ENCODE results near the gene LRRC25. TPM values are rescaled to one million over a fixed set of nuclear protein-coding genes. Genes with fewer than 3 reads are reported as not detected.
A peak's percentile ranks its signal among the peaks of the same experiment; 100 is the strongest.

The LRRC25 gene
- polyA plus RNA-seq, 2 donors: 0.55 to 0.66 TPM

DNA sequence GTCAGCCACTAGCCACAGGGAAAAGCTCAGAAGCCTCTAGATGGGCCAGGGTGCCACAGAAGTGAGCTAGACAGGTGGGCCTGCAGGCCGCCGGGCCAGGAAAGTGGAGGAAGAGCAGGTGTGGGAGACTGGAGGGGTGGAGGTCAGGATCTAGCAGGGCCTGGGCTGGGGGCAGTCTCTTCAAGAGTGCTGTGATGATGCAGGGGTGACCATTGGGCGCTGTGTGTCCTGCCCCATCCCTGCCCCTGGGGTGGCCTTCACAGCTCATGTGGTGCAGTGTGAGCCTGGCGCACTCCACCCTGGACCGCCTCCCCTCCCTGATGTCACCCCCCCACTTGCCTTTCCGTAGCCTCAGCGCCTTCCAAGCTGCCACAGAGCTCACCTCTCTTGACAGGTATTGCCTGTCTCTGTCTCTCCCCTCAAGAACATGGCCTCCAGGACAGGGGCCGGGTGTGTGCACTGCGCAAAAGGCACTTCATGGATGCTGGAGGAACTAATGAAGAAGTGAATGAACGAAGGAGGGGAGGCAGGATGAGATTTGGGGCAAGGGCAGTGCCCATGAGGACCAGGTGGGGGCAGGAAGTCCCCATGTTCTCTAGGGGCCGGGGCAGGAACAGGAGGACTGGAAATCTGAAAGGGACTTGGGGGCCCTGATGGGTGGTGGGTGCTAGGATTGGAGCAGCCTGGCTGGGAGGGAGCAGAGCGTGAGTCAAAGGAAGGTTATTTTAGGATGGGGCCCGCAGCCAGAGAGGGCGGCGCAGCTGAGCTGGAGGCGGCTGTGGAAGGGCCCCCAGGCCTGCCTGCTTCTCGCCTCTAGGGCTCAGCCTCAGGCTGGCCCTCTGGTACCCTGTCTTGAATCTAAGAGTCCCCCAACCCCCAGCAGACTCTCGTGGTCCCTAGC, 28.3 kb upstream of the LRRC25 start:
- no peak overlapping the region for H3K4me3 ChIP-seq (ENCODE audit: low read depth in 1 of 2, low read length in 2 of 2)
- peaks cover 0 to 2% of the 10 kb centered on the region in 2 donors for H3K36me3 ChIP-seq (ENCODE audit: control insufficient read depth in 2 of 2, insufficient read depth in 2 of 2, low read length in 1 of 2)
- no peaks in the 10 kb centered on the region for H3K27me3 ChIP-seq (ENCODE audit: control insufficient read depth in 1 of 2, insufficient read depth in 2 of 2, low read length in 2 of 2)
- peaks cover 2 to 23% of the 10 kb centered on the region in 2 donors for H3K4me1 ChIP-seq (ENCODE audit: control insufficient read depth in 2 of 2, insufficient read depth in 2 of 2, low read length in 1 of 2)
- H3K9me3 ChIP-seq (ENCODE audit: control insufficient read depth in 2 of 2, insufficient read depth in 1 of 2, low read depth in 1 of 2, low read length in 1 of 2): no peaks in the 10 kb centered on the region
- H3K27ac ChIP-seq (ENCODE audit: low read depth in 2 of 2, low read length in 1 of 2): peak overlapping the region; percentile 21 to 62
- 54 to 55% methylated on average over 17 to 18 of the region's 18 CpGs for WGBS, 2 donors

DNA sequence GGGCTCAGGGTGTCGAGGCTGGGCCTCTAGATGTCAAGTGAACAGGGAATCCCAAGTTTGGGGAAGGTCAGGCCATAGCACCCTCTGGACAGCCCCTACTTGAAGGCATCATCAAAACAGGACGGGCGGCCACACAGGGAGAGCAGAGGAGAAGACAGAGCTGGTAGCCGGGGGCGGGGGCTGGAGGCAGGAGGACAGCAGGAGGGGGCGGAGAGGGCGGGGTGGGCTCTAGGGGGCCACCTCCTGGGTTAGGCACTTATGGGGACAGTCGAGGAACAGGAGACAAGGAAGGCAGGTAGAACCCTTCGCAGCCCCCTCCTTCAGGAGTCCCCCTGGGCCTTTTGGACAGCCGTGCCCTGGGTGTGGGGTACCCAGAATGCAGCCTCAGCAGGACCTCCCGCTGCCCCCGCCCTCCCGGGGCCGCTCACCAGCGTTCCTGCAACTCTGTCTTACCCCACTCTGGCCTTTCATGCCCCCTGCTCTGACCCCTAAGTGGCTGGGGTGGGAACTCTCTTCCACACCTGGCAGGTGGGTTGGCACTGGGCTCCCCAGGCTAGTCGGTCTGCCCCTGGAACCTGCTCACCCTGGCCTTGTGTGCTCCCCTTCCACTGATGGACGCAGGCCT, 27.6 kb upstream of the LRRC25 start:
- WGBS, 2 donors: 81 to 87% methylated on average over 13 to 17 of the region's 17 CpGs
- Histone ChIP-seq H3K27ac (ENCODE audit: low read depth in 2 of 2, low read length in 1 of 2) (no peak overlapping the region), H3K36me3 (ENCODE audit: control insufficient read depth in 2 of 2, insufficient read depth in 2 of 2, low read length in 1 of 2) (peaks cover 0 to 2% of the 10 kb centered on the region in 2 donors), H3K27me3 (ENCODE audit: control insufficient read depth in 1 of 2, insufficient read depth in 2 of 2, low read length in 2 of 2) (no peaks in the 10 kb centered on the region), H3K4me3 (ENCODE audit: low read depth in 1 of 2, low read length in 2 of 2) (no peak overlapping the region), H3K9me3 (ENCODE audit: control insufficient read depth in 2 of 2, insufficient read depth in 1 of 2, low read depth in 1 of 2, low read length in 1 of 2) (no peaks in the 10 kb centered on the region), H3K4me1 (ENCODE audit: control insufficient read depth in 2 of 2, insufficient read depth in 2 of 2, low read length in 1 of 2) (peaks cover 2 to 28% of the 10 kb centered on the region in 2 donors)

- H3K9me3 ChIP-seq (ENCODE audit: control insufficient read depth in 2 of 2, insufficient read depth in 1 of 2, low read depth in 1 of 2, low read length in 1 of 2): no peaks in the 10 kb centered on the region
- H3K36me3 ChIP-seq (ENCODE audit: control insufficient read depth in 2 of 2, insufficient read depth in 2 of 2, low read length in 1 of 2): peaks cover 0 to 2% of the 10 kb centered on the region in 2 donors
- H3K27ac ChIP-seq (ENCODE audit: low read depth in 2 of 2, low read length in 1 of 2): peak overlapping the region in 1 of 2 donors; percentile 6
- no peak overlapping the region for H3K4me3 ChIP-seq (ENCODE audit: low read depth in 1 of 2, low read length in 2 of 2)
- no peaks in the 10 kb centered on the region for H3K27me3 ChIP-seq (ENCODE audit: control insufficient read depth in 1 of 2, insufficient read depth in 2 of 2, low read length in 2 of 2)
- WGBS, 2 donors: 77 to 78% methylated on average over 22 of the region's 22 CpGs
- peaks cover 2 to 27% of the 10 kb centered on the region in 2 donors for H3K4me1 ChIP-seq (ENCODE audit: control insufficient read depth in 2 of 2, insufficient read depth in 2 of 2, low read length in 1 of 2)
These were observed 26.9 kb upstream of the LRRC25 start for GRCh38 chr19:18424122-18424889.

DNA sequence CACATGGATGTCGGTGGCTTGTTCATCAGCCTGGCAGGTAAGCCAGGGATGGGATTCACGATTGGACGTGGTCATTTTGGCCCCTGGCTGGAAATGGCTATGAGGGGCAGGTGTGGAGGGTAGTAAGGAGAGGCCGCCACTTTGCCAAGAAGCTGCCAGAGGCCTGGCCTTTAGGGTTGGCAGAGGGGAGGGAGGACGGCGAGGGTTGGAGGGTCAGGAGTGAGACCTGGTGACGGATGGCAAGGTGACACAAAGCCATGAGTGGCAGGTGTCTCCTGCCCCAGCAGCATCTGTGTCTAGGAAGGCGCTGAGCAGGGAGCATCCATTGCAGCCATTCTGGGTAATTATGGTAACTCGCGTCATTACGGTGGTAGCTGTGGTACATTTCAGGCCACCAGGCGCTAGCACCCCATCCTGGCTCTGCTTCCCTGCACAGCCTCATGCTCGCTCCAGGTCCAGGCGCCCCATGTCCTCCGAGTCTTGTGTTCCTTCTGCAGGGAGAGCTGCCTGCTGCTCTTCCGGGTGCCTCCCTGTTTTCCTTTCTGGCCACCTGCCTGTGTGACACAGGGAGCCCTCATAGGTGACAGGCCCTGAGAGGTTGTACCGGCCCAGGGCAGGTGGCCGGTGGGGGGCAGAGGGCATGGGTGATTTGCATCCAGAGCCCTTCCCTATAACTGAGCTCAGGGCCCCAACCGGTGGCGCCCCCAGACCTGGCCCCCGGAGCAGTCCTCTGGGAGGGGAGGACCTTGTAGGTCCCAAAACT, 26.0 kb upstream of the LRRC25 start:
- Histone ChIP-seq H3K4me3 (ENCODE audit: low read depth in 1 of 2, low read length in 2 of 2) (no peak overlapping the region), H3K4me1 (ENCODE audit: control insufficient read depth in 2 of 2, insufficient read depth in 2 of 2, low read length in 1 of 2) (peaks cover 2 to 27% of the 10 kb centered on the region in 2 donors), H3K36me3 (ENCODE audit: control insufficient read depth in 2 of 2, insufficient read depth in 2 of 2, low read length in 1 of 2) (peaks cover 0 to 2% of the 10 kb centered on the region in 2 donors), H3K9me3 (ENCODE audit: control insufficient read depth in 2 of 2, insufficient read depth in 1 of 2, low read depth in 1 of 2, low read length in 1 of 2) (no peaks in the 10 kb centered on the region), H3K27me3 (ENCODE audit: control insufficient read depth in 1 of 2, insufficient read depth in 2 of 2, low read length in 2 of 2) (no peaks in the 10 kb centered on the region), H3K27ac (ENCODE audit: low read depth in 2 of 2, low read length in 1 of 2) (peak overlapping the region in 1 of 2 donors; percentile 9)
- 77 to 84% methylated on average over 21 of the region's 21 CpGs for WGBS, 2 donors

DNA sequence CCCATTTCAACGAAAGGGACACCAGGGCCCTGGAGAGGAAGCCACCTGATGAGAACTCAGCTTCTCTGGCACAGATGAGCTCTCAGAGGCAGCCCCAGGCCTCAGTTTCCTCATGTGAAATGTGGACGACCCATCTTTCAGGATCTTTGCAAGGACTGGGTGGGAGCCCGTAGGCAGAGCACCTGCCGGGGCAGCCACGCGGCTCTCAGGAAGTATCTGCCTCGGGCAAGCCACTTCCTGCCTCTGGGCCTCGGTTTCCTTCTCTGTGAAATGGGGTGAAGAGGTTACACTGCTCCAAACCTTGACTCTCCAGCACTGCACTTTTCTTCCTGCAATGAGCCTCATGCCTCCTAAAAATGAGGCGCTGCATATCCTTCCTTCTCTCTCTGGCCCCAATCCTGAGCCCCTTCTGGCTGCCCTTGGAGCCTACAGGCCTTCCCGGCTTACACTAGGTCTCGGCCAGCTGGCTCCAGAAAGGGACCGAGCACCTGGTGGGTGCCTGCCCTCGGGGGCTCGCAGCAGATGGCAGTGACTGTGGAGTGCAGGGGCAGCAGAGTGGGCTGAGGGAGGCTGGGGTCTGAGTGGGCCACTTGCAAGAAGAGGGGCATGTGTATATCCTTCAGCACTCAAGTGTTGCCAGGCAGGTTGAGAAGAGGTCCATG, 25.2 kb upstream of the LRRC25 start:
- Histone ChIP-seq H3K27me3 (ENCODE audit: control insufficient read depth in 1 of 2, insufficient read depth in 2 of 2, low read length in 2 of 2) (no peaks in the 10 kb centered on the region), H3K4me1 (ENCODE audit: control insufficient read depth in 2 of 2, insufficient read depth in 2 of 2, low read length in 1 of 2) (peaks cover 2 to 34% of the 10 kb centered on the region in 2 donors), H3K9me3 (ENCODE audit: control insufficient read depth in 2 of 2, insufficient read depth in 1 of 2, low read depth in 1 of 2, low read length in 1 of 2) (no peaks in the 10 kb centered on the region), H3K4me3 (ENCODE audit: low read depth in 1 of 2, low read length in 2 of 2) (no peak overlapping the region), H3K27ac (ENCODE audit: low read depth in 2 of 2, low read length in 1 of 2) (peak overlapping the region; percentile 9 to 20), H3K36me3 (ENCODE audit: control insufficient read depth in 2 of 2, insufficient read depth in 2 of 2, low read length in 1 of 2) (no peaks in the 10 kb centered on the region)
- 72 to 76% methylated on average over 14 of the region's 14 CpGs for WGBS, 2 donors

DNA sequence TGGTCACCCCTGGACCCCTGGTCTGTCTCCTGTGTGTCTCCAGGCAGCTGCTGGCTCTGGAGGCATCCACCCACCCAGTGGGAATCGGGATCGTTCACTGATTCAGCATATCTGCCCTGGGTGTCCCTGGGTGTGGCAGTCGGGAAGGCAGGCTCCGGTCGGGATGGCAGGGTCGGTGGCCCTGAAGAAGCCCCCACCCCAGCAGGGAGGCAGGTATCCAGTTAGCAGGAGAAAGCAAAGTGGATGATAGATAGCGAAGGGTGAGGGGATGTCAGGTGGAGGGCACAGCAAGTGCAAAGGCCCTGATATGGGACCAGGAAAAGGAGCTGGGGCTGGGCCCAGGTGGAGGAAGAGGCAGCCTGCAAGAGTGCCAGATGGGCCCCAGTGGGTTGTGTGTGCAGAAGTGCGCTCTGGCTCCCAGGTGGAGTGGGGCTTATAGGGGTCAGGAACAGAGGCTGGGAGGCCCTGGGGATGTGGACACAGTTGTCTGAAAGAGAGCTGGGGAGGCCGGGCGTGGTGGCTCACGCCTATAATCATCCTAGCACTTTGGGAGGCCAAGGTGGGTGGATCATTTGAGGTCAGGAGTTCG, 24.0 kb upstream of the LRRC25 start:
- no peak overlapping the region for H3K4me3 ChIP-seq (ENCODE audit: low read depth in 1 of 2, low read length in 2 of 2)
- H3K27me3 ChIP-seq (ENCODE audit: control insufficient read depth in 1 of 2, insufficient read depth in 2 of 2, low read length in 2 of 2): no peaks in the 10 kb centered on the region
- H3K9me3 ChIP-seq (ENCODE audit: control insufficient read depth in 2 of 2, insufficient read depth in 1 of 2, low read depth in 1 of 2, low read length in 1 of 2): no peaks in the 10 kb centered on the region
- 68 to 73% methylated on average over 12 of the region's 12 CpGs for WGBS, 2 donors
- H3K36me3 ChIP-seq (ENCODE audit: control insufficient read depth in 2 of 2, insufficient read depth in 2 of 2, low read length in 1 of 2): no peaks in the 10 kb centered on the region
- H3K27ac ChIP-seq (ENCODE audit: low read depth in 2 of 2, low read length in 1 of 2): no peak overlapping the region
- peaks cover 4 to 40% of the 10 kb centered on the region in 2 donors for H3K4me1 ChIP-seq (ENCODE audit: control insufficient read depth in 2 of 2, insufficient read depth in 2 of 2, low read length in 1 of 2)

- Histone ChIP-seq H3K9me3 (ENCODE audit: control insufficient read depth in 2 of 2, insufficient read depth in 1 of 2, low read depth in 1 of 2, low read length in 1 of 2) (no peaks in the 10 kb centered on the region), H3K4me1 (ENCODE audit: control insufficient read depth in 2 of 2, insufficient read depth in 2 of 2, low read length in 1 of 2) (peaks cover 5 to 42% of the 10 kb centered on the region in 2 donors), H3K4me3 (ENCODE audit: low read depth in 1 of 2, low read length in 2 of 2) (no peak overlapping the region), H3K27ac (ENCODE audit: low read depth in 2 of 2, low read length in 1 of 2) (peak overlapping the region; percentile 15 to 36), H3K27me3 (ENCODE audit: control insufficient read depth in 1 of 2, insufficient read depth in 2 of 2, low read length in 2 of 2) (no peaks in the 10 kb centered on the region), H3K36me3 (ENCODE audit: control insufficient read depth in 2 of 2, insufficient read depth in 2 of 2, low read length in 1 of 2) (no peaks in the 10 kb centered on the region)
- 36 to 39% methylated on average over 2 of the region's 2 CpGs for WGBS, 2 donors
These were observed 23.5 kb upstream of the LRRC25 start for GRCh38 chr19:18420930-18421329.

DNA sequence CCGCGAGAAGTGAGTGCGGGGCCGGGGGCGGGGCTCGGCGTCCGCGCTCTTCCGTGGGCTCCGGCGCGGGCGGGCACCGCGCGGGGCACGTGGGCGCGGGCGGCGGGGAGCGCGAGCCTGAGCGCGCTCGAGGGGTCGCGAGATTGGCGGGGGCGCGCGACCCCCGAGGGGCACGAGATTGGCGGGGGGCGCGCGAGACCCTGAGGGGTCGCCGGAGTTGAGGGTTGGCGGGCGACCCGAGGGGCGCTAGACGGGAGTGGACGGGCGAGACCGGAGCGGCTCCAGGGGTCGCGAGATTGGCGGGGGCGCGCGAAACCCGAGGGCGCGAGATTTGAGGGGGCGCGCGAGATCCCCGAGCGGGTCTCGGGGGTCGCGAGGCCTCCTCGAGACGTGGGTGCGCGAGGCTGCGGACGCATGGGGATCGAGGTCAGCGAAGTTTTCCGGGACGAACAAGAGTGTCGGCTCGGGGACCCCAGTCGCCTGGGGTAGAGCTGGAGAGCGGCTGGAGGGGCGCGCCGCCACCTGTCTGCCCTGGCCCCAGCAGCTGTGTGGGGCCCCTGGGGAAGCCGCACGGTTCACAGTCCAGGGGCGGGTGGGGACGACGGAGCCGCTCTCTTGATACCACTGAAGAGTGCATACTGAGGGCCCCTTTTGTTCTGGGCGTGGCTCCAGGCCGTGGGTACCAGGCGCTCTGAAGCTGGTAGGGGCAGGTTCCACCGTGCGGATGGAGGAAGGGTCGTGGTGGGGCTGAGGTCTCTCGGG, 22.5 kb upstream of the LRRC25 start:
- no peaks in the 10 kb centered on the region for H3K9me3 ChIP-seq (ENCODE audit: control insufficient read depth in 2 of 2, insufficient read depth in 1 of 2, low read depth in 1 of 2, low read length in 1 of 2)
- 1% methylated on average over 61 to 97 of the region's 97 CpGs for WGBS, 2 donors
- H3K36me3 ChIP-seq (ENCODE audit: control insufficient read depth in 2 of 2, insufficient read depth in 2 of 2, low read length in 1 of 2): no peaks in the 10 kb centered on the region
- peaks cover 5 to 46% of the 10 kb centered on the region in 2 donors for H3K4me1 ChIP-seq (ENCODE audit: control insufficient read depth in 2 of 2, insufficient read depth in 2 of 2, low read length in 1 of 2)
- no peaks in the 10 kb centered on the region for H3K27me3 ChIP-seq (ENCODE audit: control insufficient read depth in 1 of 2, insufficient read depth in 2 of 2, low read length in 2 of 2)
- peak overlapping the region; percentile 80 to 88 for H3K27ac ChIP-seq (ENCODE audit: low read depth in 2 of 2, low read length in 1 of 2)
- H3K4me3 ChIP-seq (ENCODE audit: low read depth in 1 of 2, low read length in 2 of 2): peak overlapping the region; percentile 57 to 68
